Esophagus muscularis mucosa (tissue), 4 donors: Measurements from ENCODE around the gene PELO. TPM values are rescaled to one million over a fixed set of nuclear protein-coding genes. Genes with fewer than 3 reads are reported as not detected.

Experiments
- DNase-seq: peaks from one replicate; pipeline ENCODE4 v3.0.0-alpha.2; 2017; ENCODE audit errors: extremely low spot score
- H3K27ac ChIP-seq, 4 donors: fragments of 200-600 bp; sonication (generic); replicated peaks in 1 of 4; 1 replicate in 3 of 4; 2 replicates in 1 of 4; pipeline ENCODE4 v1.5.1; 2016 to 2019; ENCODE audit warnings: mild to moderate bottlenecking in 1 of 4
- H3K27me3 ChIP-seq, 4 donors: fragments of 200-600 bp; sonication (generic); one replicate each; pipeline versions ENCODE4 v1.5.1 to v1.6.0; 2016 to 2019
- H3K36me3 ChIP-seq, 4 donors: fragments of 200-600 bp; sonication (generic); one replicate each; pipeline ENCODE4 v1.5.1; 2016 to 2019
- H3K4me1 ChIP-seq, 4 donors: fragments of 200-600 bp; sonication (generic); one replicate each; pipeline ENCODE4 v1.5.1; 2016 to 2019
- H3K4me3 ChIP-seq, 4 donors: fragments of 200-600 bp; sonication (generic); 1 replicate in 2 of 4; 2 replicates in 2 of 4; pipeline ENCODE4 v1.5.1; 2016 to 2019; ENCODE audit warnings: mild to moderate bottlenecking in 4 of 4, moderate library complexity in 1 of 4
- H3K9me3 ChIP-seq, 4 donors: fragments of 200-600 bp; sonication (generic); 1 replicate in 3 of 4; 2 replicates in 1 of 4; pipeline ENCODE4 v1.5.1; 2016 to 2019
- CTCF ChIP-seq, 3 experiments: fragments of 200-600 bp in 2 of 3; fragments of 450-650 bp in 1 of 3; sonication (generic) in 2 of 3; IDR thresholded peaks; one replicate each; pipeline ENCODE4 v1.5.1; 2017 to 2019; ENCODE audit warnings: antibody characterized with exemption in 3 of 3, mild to moderate bottlenecking in 2 of 3, moderate library complexity in 1 of 3
- EP300 ChIP-seq: sonication (generic); formaldehyde crosslinking; IDR thresholded peaks from one replicate; pipeline ENCODE4 v1.6.1; 2017; ENCODE audit warnings: antibody characterized with exemption
- POLR2A ChIP-seq: fragments of 450-650 bp; IDR thresholded peaks from one replicate; pipeline ENCODE4 v1.6.1; 2017; ENCODE audit warnings: antibody characterized with exemption, moderate library complexity, mild to moderate bottlenecking, low read depth
- POLR2AphosphoS5 ChIP-seq, 2 donors: sonication (generic); formaldehyde crosslinking; IDR thresholded peaks; one replicate each; pipeline ENCODE4 v1.6.1; 2017; ENCODE audit warnings: antibody characterized with exemption in 2 of 2
- WGBS: methylation state at CpG from one replicate; pipeline ENCODE4 v1.1.5; 2018; 5-methylcytosine and 5-hydroxymethylcytosine counted together
- intact Hi-C: fragments of 100-400 bp; cut with DNase I; formaldehyde crosslinking; loops from one replicate; pipeline ENCODE4 v1.15.1; 2023
- total RNA-seq, 4 donors: library from RNA; depleted of rRNA; stranded (reverse); fragments of >200 nt; gene quantifications; one replicate each; pipeline versions ENCODE4 v1.1.0 to v1.2.1, GENCODE V29; 2016

The PELO gene
- total RNA-seq, 4 donors from 2014 or later, result 43.1 to 77.7 (median 69.7) TPM

DNA sequence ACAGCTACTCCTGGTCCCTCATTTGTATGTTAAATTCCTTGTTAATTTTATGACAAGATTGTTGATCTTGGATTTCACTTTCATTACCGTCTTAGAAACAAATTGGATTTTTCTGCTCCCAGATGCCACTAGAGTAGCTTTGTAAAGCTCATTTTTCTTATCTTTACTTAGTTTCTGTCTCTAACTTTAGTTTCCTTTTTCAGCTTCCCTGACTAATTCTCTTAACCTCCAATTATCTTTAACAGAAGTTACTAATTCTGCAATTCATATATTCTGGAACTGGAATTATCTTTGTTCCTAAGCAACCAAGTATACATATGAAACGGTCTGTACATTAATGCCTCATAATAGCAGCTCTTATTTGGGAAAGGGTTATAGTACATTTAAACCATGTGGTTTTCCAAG, 16.7 kb downstream of the PELO start:
- DNase-seq, result no peak
- Histone ChIP-seq H3K4me3 (peak overlapping the region; percentile 2 to 64 (median 36)), H3K4me1 (peaks cover 65 to 98% (median 97%) of the 10 kb centered on the region in 4 donors), H3K9me3 (no peaks in the 10 kb centered on the region), H3K27ac (peak overlapping the region; percentile 59 to 94 (median 92)), H3K36me3 (peaks cover 0 to 10% (median 5%) of the 10 kb centered on the region in 4 donors), H3K27me3 (no peaks in the 10 kb centered on the region)
- intact Hi-C loops, result loop anchor here (10.0 kb wide), 1 partner anchor 60 kb away; no protein-coding TSS in a partner anchor
- WGBS, result 21% methylated on average over 2 of the region's 2 CpGs
- TF ChIP-seq EP300 (no peak), POLR2A (no peak), POLR2AphosphoS5 (IDR thresholded peaks at IDR 0.05) (no peak), CTCF (IDR thresholded peaks at IDR 0.05) (no peak)

DNA sequence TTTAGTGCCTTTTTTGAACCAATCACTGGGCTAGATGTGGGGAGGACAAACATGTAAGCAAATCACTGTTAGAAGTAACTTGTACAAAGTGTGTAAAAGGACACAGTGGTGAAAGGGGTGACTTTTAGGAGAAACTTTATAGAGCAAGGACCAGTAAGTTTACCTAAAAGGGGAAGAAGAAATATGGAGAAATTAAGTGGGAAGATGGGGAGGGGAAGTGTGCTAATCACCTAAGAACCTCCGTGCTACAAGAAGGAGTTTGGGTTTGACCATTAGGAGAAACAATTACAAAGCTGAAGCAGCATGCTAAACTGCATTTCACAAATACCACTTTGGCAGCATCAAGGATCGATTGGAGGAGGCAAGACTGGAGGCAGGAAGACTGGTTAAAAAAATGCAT, 17.3 kb downstream of the PELO start:
- H3K36me3 ChIP-seq, result peaks cover 0 to 10% (median 5%) of the 10 kb centered on the region in 4 donors
- H3K4me3 ChIP-seq, result peak overlapping the region in 3 of 4 donors; percentile 2 to 64 (median 63)
- peaks cover 71 to 100% (median 98%) of the 10 kb centered on the region in 4 donors for H3K4me1 ChIP-seq
- TF ChIP-seq POLR2AphosphoS5 (IDR thresholded peaks at IDR 0.05), result no peak
- TF ChIP-seq EP300, result no peak
- TF ChIP-seq POLR2A, result no peak
- no peak for TF ChIP-seq CTCF (IDR thresholded peaks at IDR 0.05)
- no peaks in the 10 kb centered on the region for H3K9me3 ChIP-seq
- DNase-seq, result no peak
- H3K27me3 ChIP-seq, result no peaks in the 10 kb centered on the region
- peak overlapping the region; percentile 59 to 94 (median 92) for H3K27ac ChIP-seq
- 40% methylated on average over 2 of the region's 2 CpGs for WGBS
- intact Hi-C loops, result loop anchor here (10.0 kb wide), 1 partner anchor 60 kb away; no protein-coding TSS in a partner anchor

DNA sequence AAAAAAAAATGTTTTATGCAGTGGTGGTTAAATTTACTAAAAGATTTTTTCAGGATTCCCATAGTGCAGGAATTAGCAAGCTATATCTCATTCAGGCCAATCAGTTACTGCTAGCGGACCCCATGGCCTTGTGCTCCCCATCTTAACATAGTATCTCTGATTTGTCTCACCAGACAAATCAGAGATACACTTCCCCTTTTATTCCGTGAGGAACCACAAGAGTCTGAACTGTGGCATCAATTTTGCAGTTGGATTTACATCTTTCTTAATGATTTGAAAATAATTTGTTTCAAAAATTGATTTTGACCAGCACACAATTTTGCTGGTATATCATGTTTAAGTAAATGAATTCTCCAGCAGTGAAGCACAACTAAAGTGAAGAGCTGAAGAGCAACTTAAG, 17.9 kb downstream of the PELO start:
- Histone ChIP-seq H3K36me3 (peaks cover 0 to 10% (median 5%) of the 10 kb centered on the region in 4 donors), H3K4me1 (peaks cover 78 to 100% (median 99%) of the 10 kb centered on the region in 4 donors), H3K27ac (peak overlapping the region; percentile 59 to 94 (median 92)), H3K9me3 (no peaks in the 10 kb centered on the region), H3K27me3 (no peaks in the 10 kb centered on the region), H3K4me3 (peak overlapping the region in 1 of 4 donors; percentile 64)
- intact Hi-C loops, result loop anchor here (10.0 kb wide), 1 partner anchor 59 kb away; no protein-coding TSS in a partner anchor
- 57% methylated on average over 2 of the region's 2 CpGs for WGBS
- DNase-seq, result no peak
- TF ChIP-seq POLR2A (no peak), CTCF (IDR thresholded peaks at IDR 0.05) (no peak), EP300 (no peak), POLR2AphosphoS5 (IDR thresholded peaks at IDR 0.05) (no peak)

DNA sequence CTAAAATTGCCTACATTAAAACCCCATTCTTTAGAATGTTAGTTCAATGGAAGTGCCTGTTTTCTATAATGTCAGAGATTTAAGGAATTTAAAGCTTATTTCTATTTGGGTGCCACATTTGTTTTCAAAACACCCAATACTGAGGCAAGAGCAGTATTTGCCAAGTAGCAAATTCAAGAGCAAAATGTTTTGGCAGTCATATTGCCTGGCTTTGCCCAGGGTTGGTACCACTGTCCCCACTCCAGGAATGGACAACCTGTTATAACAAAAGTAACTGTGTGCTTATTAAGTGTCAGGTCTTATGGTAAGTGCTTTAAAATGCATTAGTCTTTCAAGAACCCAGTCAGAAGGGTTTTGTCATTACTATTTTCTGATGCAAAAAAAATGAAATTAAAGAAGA, 19.3 kb downstream of the PELO start:
- H3K27me3 ChIP-seq, result no peaks in the 10 kb centered on the region
- H3K4me1 ChIP-seq, result peaks cover 69 to 100% (median 99%) of the 10 kb centered on the region in 4 donors
- no peak for DNase-seq
- peak overlapping the region; percentile 76 to 94 (median 92) for H3K27ac ChIP-seq
- TF ChIP-seq CTCF (IDR thresholded peaks at IDR 0.05), result no peak
- no peak for TF ChIP-seq POLR2A
- TF ChIP-seq POLR2AphosphoS5 (IDR thresholded peaks at IDR 0.05), result no peak
- TF ChIP-seq EP300, result no peak
- H3K9me3 ChIP-seq, result no peaks in the 10 kb centered on the region
- peaks cover 0 to 2% (median under 1%) of the 10 kb centered on the region in 4 donors for H3K36me3 ChIP-seq
- intact Hi-C loops, result loop anchor here (10.0 kb wide), 1 partner anchor 58 kb away; no protein-coding TSS in a partner anchor
- H3K4me3 ChIP-seq, result no peak overlapping the region
